Neural cell (in vitro differentiated cells): ENCODE data around the gene ACR. TPM values are rescaled to one million over a fixed set of nuclear protein-coding genes. Genes with fewer than 3 reads are reported as not detected.

Source experiments
- H2AFZ ChIP-seq: fragments of 200-600, 300-800 bp; sonication (generic), shearing (Covaris generic); 2 replicates; pipeline ENCODE4 v1.6.0; 2014; ENCODE audit warnings: low read depth, mild to moderate bottlenecking, antibody characterized with exemption, low read length, moderate library complexity
- H3F3A ChIP-seq: fragments of 200-600 bp; shearing (Covaris generic); 2 replicates; pipeline ENCODE4 v1.6.1; 2016; ENCODE audit warnings: mild to moderate bottlenecking, moderate library complexity, mixed read lengths, antibody characterized with exemption, low read length; ENCODE audit not compliant: insufficient read depth, poor library complexity, severe bottlenecking
- H3K27ac ChIP-seq: fragments of 200-600, 300-800 bp; sonication (generic), shearing (Covaris generic); 2 replicates; pipeline ENCODE4 v1.5.1; 2014; ENCODE audit warnings: mild to moderate bottlenecking, low read length, moderate library complexity
- H3K27me3 ChIP-seq: fragments of 300-800, 200-600 bp; sonication (generic), shearing (Covaris generic); 2 replicates; pipeline ENCODE4 v1.6.0; 2014; ENCODE audit warnings: mild to moderate bottlenecking, low read depth, low read length, moderate library complexity; ENCODE audit not compliant: insufficient read depth
- H3K36me3 ChIP-seq: fragments of 300-800, 200-600 bp; sonication (generic), shearing (Covaris generic); 2 replicates; pipeline ENCODE4 v1.5.1; 2014; ENCODE audit warnings: mild to moderate bottlenecking, antibody characterized with exemption, low read length, moderate library complexity; ENCODE audit not compliant: insufficient read depth
- H3K4me2 ChIP-seq: fragments of 300-800, 200-600 bp; sonication (generic), shearing (Covaris generic); 2 replicates; pipeline ENCODE4 v1.6.0; 2014; ENCODE audit warnings: mild to moderate bottlenecking, low read length
- H3K4me3 ChIP-seq: fragments of 300-800, 200-600 bp; sonication (generic), shearing (Covaris generic); 2 replicates; pipeline ENCODE4 v1.5.1; 2014; ENCODE audit warnings: mild to moderate bottlenecking, low read length, moderate library complexity
- H3K79me2 ChIP-seq: fragments of 200-600 bp; shearing (Covaris generic); replicated peaks from 2 replicates; pipeline ENCODE4 v1.6.0; 2014; ENCODE audit warnings: mild to moderate bottlenecking, low read length, moderate library complexity; ENCODE audit not compliant: insufficient read depth
- H3K9ac ChIP-seq: fragments of 300-800, 200-600 bp; sonication (generic), shearing (Covaris generic); 2 replicates; pipeline ENCODE4 v1.6.1; 2016; ENCODE audit warnings: mild to moderate bottlenecking, low read length, mixed read lengths
- H3K9me2 ChIP-seq: fragments of 200-600 bp; shearing (Covaris generic); 2 replicates; pipeline ENCODE4 v1.6.1; 2016; ENCODE audit warnings: mild to moderate bottlenecking, low read length, mixed read lengths; ENCODE audit not compliant: insufficient read depth
- H3K9me3 ChIP-seq: fragments of 200-600, 300-800 bp; sonication (generic), shearing (Covaris generic); 2 replicates; pipeline ENCODE4 v1.6.1; 2016; ENCODE audit warnings: mild to moderate bottlenecking, mixed run types, low read length, moderate library complexity, mixed read lengths
- H4K20me1 ChIP-seq: fragments of 200-600 bp; shearing (Covaris generic); 2 replicates; pipeline ENCODE4 v1.6.1; 2016; ENCODE audit warnings: mild to moderate bottlenecking, mixed run types; ENCODE audit not compliant: insufficient read depth
- CTCF ChIP-seq: fragments of 450-650 bp; IDR thresholded peaks from 2 replicates; pipeline ENCODE4 v1.5.1; 2014; ENCODE audit warnings: antibody characterized with exemption, mild to moderate bottlenecking, moderate library complexity; ENCODE audit not compliant: poor library complexity, severe bottlenecking
- EP300 ChIP-seq: fragments of 450-650 bp; conservative IDR thresholded peaks from 2 replicates; pipeline ENCODE4 v1.6.1; 2014; ENCODE audit warnings: antibody characterized with exemption, mild to moderate bottlenecking, moderate library complexity; ENCODE audit not compliant: poor library complexity, severe bottlenecking
- EZH2 ChIP-seq: fragments of 200-600, 300-800 bp; shearing (Covaris generic), sonication (generic); IDR thresholded peaks from 2 replicates; pipeline ENCODE4 v1.6.1; 2014; ENCODE audit warnings: antibody characterized with exemption, low read length, borderline replicate concordance, mild to moderate bottlenecking; ENCODE audit not compliant: insufficient read depth, poor library complexity, severe bottlenecking
- MXI1 ChIP-seq: fragments of 450-650 bp; conservative IDR thresholded peaks from 2 replicates; pipeline ENCODE4 v1.6.1; 2014; ENCODE audit warnings: antibody characterized with exemption, mild to moderate bottlenecking; ENCODE audit not compliant: poor library complexity, severe bottlenecking
- POLR2AphosphoS5 ChIP-seq: IDR thresholded peaks from 2 replicates; pipeline ENCODE4 v1.6.1; 2012
- RAD21 ChIP-seq: fragments of 450-650 bp; conservative IDR thresholded peaks from 2 replicates; pipeline ENCODE4 v1.6.1; 2014; ENCODE audit warnings: antibody characterized with exemption, mild to moderate bottlenecking, moderate library complexity
- REST ChIP-seq: IDR thresholded peaks from 2 replicates; pipeline ENCODE4 v1.6.1; 2012; ENCODE audit warnings: borderline replicate concordance
- SMC3 ChIP-seq: fragments of 450-650 bp; conservative IDR thresholded peaks from 2 replicates; pipeline ENCODE4 v1.6.1; 2014; ENCODE audit warnings: antibody characterized with exemption, mild to moderate bottlenecking, moderate library complexity; ENCODE audit not compliant: poor library complexity
- TAF1 ChIP-seq: IDR thresholded peaks from 2 replicates; pipeline ENCODE4 v1.6.1; 2012; ENCODE audit warnings: low read depth
- polyA plus RNA-seq: library from polyadenylated mRNA; depleted of rRNA; stranded (reverse); fragments of >200 nt; gene quantifications from 2 replicates; pipeline ENCODE4 v1.2.3, GENCODE V29; 2014

The ACR gene
- polyA plus RNA-seq, 1 donor from 2014 or later, result not detected

GRCh38 chr22:50705219-50705691 lies 32.7 kb upstream of the ACR start:
- peak overlapping the region; percentile 80 for H3K9ac ChIP-seq
- peak overlapping the region; percentile 78 for H3K27ac ChIP-seq
- H2AFZ ChIP-seq, result no peak overlapping the region
- H3F3A ChIP-seq, result no peaks in the 10 kb centered on the region
- H3K9me2 ChIP-seq, result no peaks in the 10 kb centered on the region
- TF ChIP-seq TAF1, result peak; percentile 29
- peak; percentile 48 for TF ChIP-seq RAD21
- TF ChIP-seq SMC3, result peak; percentile 55
- peak; percentile 31 for TF ChIP-seq REST
- TF ChIP-seq CTCF, result no peak
- peak; percentile 78 for TF ChIP-seq MXI1
- peak; percentile 77 for TF ChIP-seq POLR2AphosphoS5
- TF ChIP-seq EP300, result peak; percentile 70
- no peak for TF ChIP-seq EZH2
- no peaks in the 10 kb centered on the region for H4K20me1 ChIP-seq
- peak overlapping the region; percentile 75 for H3K4me3 ChIP-seq
- H3K36me3 ChIP-seq, result peaks cover 4% of the 10 kb centered on the region
- no peak overlapping the region for H3K4me2 ChIP-seq
- H3K79me2 ChIP-seq, result peaks cover 9% of the 10 kb centered on the region
- H3K27me3 ChIP-seq, result no peaks in the 10 kb centered on the region
- H3K9me3 ChIP-seq, result no peaks in the 10 kb centered on the region

- TF ChIP-seq RAD21 (no peak), POLR2AphosphoS5 (no peak), EZH2 (no peak), SMC3 (no peak), TAF1 (no peak), EP300 (no peak), MXI1 (no peak), CTCF (no peak), REST (no peak)
- Histone ChIP-seq H3F3A (no peaks in the 10 kb centered on the region), H3K4me2 (peak overlapping the region; percentile 64), H3K27ac (peak overlapping the region; percentile 78), H3K36me3 (peaks cover 6% of the 10 kb centered on the region), H3K4me3 (peak overlapping the region; percentile 75), H3K27me3 (no peaks in the 10 kb centered on the region), H2AFZ (no peak overlapping the region), H3K9ac (peak overlapping the region; percentile 80), H3K9me2 (no peaks in the 10 kb centered on the region), H3K9me3 (no peaks in the 10 kb centered on the region), H4K20me1 (no peaks in the 10 kb centered on the region), H3K79me2 (peaks cover 9% of the 10 kb centered on the region)
Observed at GRCh38 chr22:50705851-50706351, 32.1 kb upstream of the ACR start.
